ENCODE data around the gene CPNE9. TPM values are rescaled to one million over a fixed set of nuclear protein-coding genes. Genes with fewer than 3 reads are reported as not detected.

CPNE9 gene
- total RNA-seq, 2 experiments from 2014 or later, result not detected

- TF ChIP-seq CTCF (IDR thresholded peaks at IDR 0.05), result no peak
- intact Hi-C loops (cut with micrococcal nuclease), result no loop called here
- H3K27me3 Mint-ChIP-seq, result no peaks in the 10 kb centered on the region
- CTCF ChIA-PET, result interaction anchor here (2.2 to 3.9 kb wide), 3 partner anchors 14 to 50 kb away, joined by 6 to 18 read pairs (median 9); no protein-coding TSS in a partner anchor
- DNase-seq, result peak; percentile 44
- H3K9me3 Mint-ChIP-seq, result peaks cover 1% of the 10 kb centered on the region
- no peak for ATAC-seq
- H3K36me3 Mint-ChIP-seq (ENCODE audit: low read depth), result peaks cover 22% of the 10 kb centered on the region
- peak overlapping the region; percentile 36 for H3K4me3 Mint-ChIP-seq
- peak overlapping the region; percentile 97 for H3K27ac Mint-ChIP-seq
- H3K4me1 Mint-ChIP-seq (ENCODE audit: low read depth), result peaks cover 59% of the 10 kb centered on the region
- POLR2A ChIA-PET, result interaction anchor here (0.8 to 3.3 kb wide), 18 partner anchors 9 to 128 kb away, joined by 3 to 25 read pairs (median 6); partner anchors contain the start of genes ARPC4, BRPF1, CAMK1 and MTMR14
Observed at GRCh38 chr3:9776896-9777693, 73.5 kb downstream of the CPNE9 start.

GRCh38 chr3:9777694-9778021 lies 74.0 kb downstream of the CPNE9 start:
- ChIA-PET CTCF (interaction anchor here (1.1 to 3.9 kb wide), 5 partner anchors 13 to 205 kb away, joined by 3 to 18 read pairs (median 6); partner anchors contain the start of gene ARPC4), POLR2A (interaction anchor here (0.9 to 3.3 kb wide), 19 partner anchors 9 to 381 kb away, joined by 3 to 25 read pairs (median 6); partner anchors contain the start of genes ARPC4, BRPF1, CAMK1 and MTMR14)
- DNase-seq (peak; percentile 51), ATAC-seq (peak; percentile 34)
- no peak for TF ChIP-seq CTCF (IDR thresholded peaks at IDR 0.05)
- peak overlapping the region; percentile 36 for H3K4me3 Mint-ChIP-seq
- peaks cover 27% of the 10 kb centered on the region for H3K36me3 Mint-ChIP-seq (ENCODE audit: low read depth)
- peaks cover 1% of the 10 kb centered on the region for H3K9me3 Mint-ChIP-seq
- peak overlapping the region; percentile 97 for H3K27ac Mint-ChIP-seq
- H3K27me3 Mint-ChIP-seq, result no peaks in the 10 kb centered on the region
- H3K4me1 Mint-ChIP-seq (ENCODE audit: low read depth), result peaks cover 62% of the 10 kb centered on the region
- intact Hi-C loops (cut with micrococcal nuclease), result no loop called here

- Mint-ChIP-seq H3K4me3 (peak overlapping the region; percentile 50), H3K4me1 (ENCODE audit: low read depth) (peaks cover 64% of the 10 kb centered on the region), H3K9me3 (peaks cover 1% of the 10 kb centered on the region), H3K36me3 (ENCODE audit: low read depth) (peaks cover 31% of the 10 kb centered on the region), H3K27me3 (no peaks in the 10 kb centered on the region), H3K27ac (peak overlapping the region; percentile 97)
- ChIA-PET CTCF (interaction anchor here (1.1 to 3.9 kb wide), 4 partner anchors 12 to 205 kb away, joined by 3 to 18 read pairs (median 8); partner anchors contain the start of gene ARPC4), POLR2A (interaction anchor here (0.8 to 3.3 kb wide), 21 partner anchors 8 to 382 kb away, joined by 3 to 25 read pairs (median 6); partner anchors contain the start of genes ARPC4, BRPF1, CAMK1 and MTMR14)
- peak; percentile 88 for DNase-seq
- intact Hi-C loops (cut with micrococcal nuclease), result no loop called here
- ATAC-seq, result peak; percentile 82
- TF ChIP-seq CTCF (IDR thresholded peaks at IDR 0.05), result no peak
Observed at GRCh38 chr3:9778143-9779074, 74.8 kb downstream of the CPNE9 start.

GRCh38 chr3:9779075-9779593 lies 75.5 kb downstream of the CPNE9 start:
- TF ChIP-seq CTCF (IDR thresholded peaks at IDR 0.05), result no peak
- intact Hi-C loops (cut with micrococcal nuclease), result no loop called here
- DNase-seq, result peak; percentile 30
- Mint-ChIP-seq H3K27ac (peak overlapping the region; percentile 97), H3K4me1 (ENCODE audit: low read depth) (peaks cover 64% of the 10 kb centered on the region), H3K36me3 (ENCODE audit: low read depth) (peaks cover 31% of the 10 kb centered on the region), H3K4me3 (peak overlapping the region; percentile 22), H3K9me3 (peaks cover 1% of the 10 kb centered on the region), H3K27me3 (no peaks in the 10 kb centered on the region)
- CTCF ChIA-PET, result interaction anchor here (3.9 kb wide), 1 partner anchor 52 kb away, joined by 18 read pairs; no protein-coding TSS in a partner anchor
- POLR2A ChIA-PET, result interaction anchor here (1.4 to 2.7 kb wide), 4 partner anchors 9 to 46 kb away, joined by 7 to 16 read pairs (median 8); partner anchors contain the start of gene CAMK1
- no peak for ATAC-seq

Other genes with a start within 250 kb of the CPNE9 start
- gene LHFPL4, start 150.0 kb upstream of the CPNE9 start, total RNA-seq, result not detected
- gene MTMR14, start 54.3 kb upstream of the CPNE9 start, total RNA-seq, result 10 to 100 TPM; 27.9 to 33.4 TPM
- gene BRPF1, start 27.9 kb downstream of the CPNE9 start, total RNA-seq, result 10 to 100 TPM; 28.2 to 32.3 TPM
- gene OGG1, start 46.1 kb downstream of the CPNE9 start, total RNA-seq, result 10 to 100 TPM; 32.4 to 39.3 TPM
- 10 to 100 TPM; 41.7 to 45.7 TPM for gene CAMK1, start 66.1 kb downstream of the CPNE9 start, total RNA-seq
- 10 to 100 TPM; 57.5 to 58.3 TPM for gene TADA3, start 88.6 kb downstream of the CPNE9 start, total RNA-seq
- 100 to 1,000 TPM; 205 to 208 TPM for gene ARPC4, start 89.2 kb downstream of the CPNE9 start, total RNA-seq
- gene TTLL3, start 106.4 kb downstream of the CPNE9 start, total RNA-seq, result 10 to 100 TPM; 52.4 to 61.1 TPM
- 10 to 100 TPM; 78.8 to 83.5 TPM for gene RPUSD3, start 140.2 kb downstream of the CPNE9 start, total RNA-seq
- gene CIDEC, start 176.4 kb downstream of the CPNE9 start, total RNA-seq, result not detected
- 10 to 100 TPM; 29.7 to 30.3 TPM for gene JAGN1, start 186.8 kb downstream of the CPNE9 start, total RNA-seq
- 1 to 10 TPM; 1.2 to 1.7 TPM for gene IL17RE, start 199.0 kb downstream of the CPNE9 start, total RNA-seq
- gene IL17RC, start 213.3 kb downstream of the CPNE9 start, total RNA-seq, result under 1 TPM; 0.22 to 0.32 TPM
- gene CRELD1, start 230.0 kb downstream of the CPNE9 start, total RNA-seq, result 10 to 100 TPM in 1 of 2 experiments, 1 to 10 TPM in 1; 9.4 to 13.0 TPM
- 1 to 10 TPM; 5.6 to 5.7 TPM for gene PRRT3, start 248.6 kb downstream of the CPNE9 start, total RNA-seq

All from activated CD8-positive, alpha-beta T cell treated with anti-CD3 and anti-CD28 coated beads for 36 hours (primary cell).